Mucosa of rectum (tissue), 2 donors: Measurements from ENCODE around the gene C1orf198.

ENCODE experiments used
- H3K27ac ChIP-seq, 2 donors: one replicate each; pipeline ENCODE4 v1.7.0; 2013; ENCODE audit warnings: inconsistent platforms in 2 of 2, low read depth in 2 of 2, low read length in 2 of 2
- H3K27me3 ChIP-seq, 2 donors: one replicate each; pipeline ENCODE4 v1.7.0; 2013; ENCODE audit warnings: low read length in 2 of 2; ENCODE audit not compliant: control insufficient read depth in 2 of 2, insufficient read depth in 2 of 2
- H3K36me3 ChIP-seq, 2 donors: one replicate each; pipeline ENCODE4 v1.7.0; 2013; ENCODE audit warnings: low read length in 2 of 2; ENCODE audit not compliant: control insufficient read depth in 2 of 2, insufficient read depth in 2 of 2
- H3K4me1 ChIP-seq, 2 donors: one replicate each; pipeline ENCODE4 v1.7.0; 2013; ENCODE audit warnings: low read length in 2 of 2, mild to moderate bottlenecking in 1 of 2; ENCODE audit not compliant: control insufficient read depth in 2 of 2, insufficient read depth in 2 of 2
- H3K4me3 ChIP-seq, 2 donors: one replicate each; pipeline ENCODE4 v1.7.0; 2013; ENCODE audit warnings: low read length in 2 of 2
- H3K9ac ChIP-seq, 2 donors: one replicate each; pipeline ENCODE4 v1.7.0; 2013; ENCODE audit warnings: low read length in 2 of 2, low read depth in 1 of 2, mild to moderate bottlenecking in 1 of 2
- H3K9me3 ChIP-seq, 2 donors: one replicate each; pipeline ENCODE4 v1.7.0; 2013; ENCODE audit warnings: low read length in 2 of 2; ENCODE audit not compliant: control insufficient read depth in 2 of 2
- donor health status: healthy.
- donor health status: Normal muscosa, but diverticular disease.

C1orf198 gene, protein sequence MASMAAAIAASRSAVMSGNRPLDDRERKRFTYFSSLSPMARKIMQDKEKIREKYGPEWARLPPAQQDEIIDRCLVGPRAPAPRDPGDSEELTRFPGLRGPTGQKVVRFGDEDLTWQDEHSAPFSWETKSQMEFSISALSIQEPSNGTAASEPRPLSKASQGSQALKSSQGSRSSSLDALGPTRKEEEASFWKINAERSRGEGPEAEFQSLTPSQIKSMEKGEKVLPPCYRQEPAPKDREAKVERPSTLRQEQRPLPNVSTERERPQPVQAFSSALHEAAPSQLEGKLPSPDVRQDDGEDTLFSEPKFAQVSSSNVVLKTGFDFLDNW

DNA sequence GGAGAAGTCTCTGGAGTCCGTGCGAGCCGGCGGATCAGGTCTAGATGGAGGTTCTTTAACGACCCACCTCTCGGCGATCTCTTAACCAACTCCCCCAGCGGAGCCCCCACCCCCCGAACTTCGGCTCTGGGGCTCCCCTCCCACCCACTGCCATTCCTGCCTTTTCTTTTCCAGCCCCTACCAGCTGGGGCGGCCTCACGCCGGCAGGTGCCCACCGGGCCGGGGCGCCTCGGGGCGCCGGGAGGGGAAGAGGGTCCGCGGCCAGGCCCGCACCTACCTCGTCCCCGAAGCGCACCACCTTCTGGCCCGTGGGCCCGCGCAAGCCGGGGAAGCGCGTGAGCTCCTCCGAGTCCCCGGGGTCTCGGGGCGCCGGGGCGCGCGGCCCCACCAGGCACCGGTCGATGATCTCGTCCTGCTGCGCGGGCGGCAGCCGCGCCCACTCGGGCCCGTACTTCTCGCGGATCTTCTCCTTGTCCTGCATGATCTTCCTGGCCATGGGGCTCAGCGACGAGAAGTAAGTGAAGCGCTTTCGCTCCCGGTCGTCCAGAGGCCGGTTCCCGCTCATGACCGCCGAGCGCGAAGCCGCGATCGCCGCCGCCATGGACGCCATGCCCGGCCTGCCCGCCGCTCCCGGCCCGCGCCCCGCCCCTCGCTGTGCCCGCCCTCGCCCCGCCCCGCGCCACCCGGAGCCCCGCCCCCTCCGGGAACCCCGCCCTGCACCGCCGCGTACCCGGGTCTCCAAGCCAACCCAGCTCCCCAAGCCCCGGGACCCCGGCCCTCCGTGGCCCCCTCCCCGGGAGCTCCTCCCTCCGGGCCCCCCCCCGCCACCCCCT, at the start of gene C1orf198:
Gene C1orf198 (minus strand): TSS at position 619 of the 833 bp plus-strand sequence. CDS start 9 bp downstream, at position 610.
- no peaks in the 10 kb centered on the region for H3K27me3 ChIP-seq
- H3K36me3 ChIP-seq, result no peaks in the 10 kb centered on the region
- H3K9ac ChIP-seq, result peak within 1 kb of the TSS; percentile 74 to 75
- H3K27ac ChIP-seq, result peak within 1 kb of the TSS; percentile 48 to 65
- peak within 1 kb of the TSS; percentile 88 to 89 for H3K4me3 ChIP-seq
- H3K9me3 ChIP-seq, result no peaks in the 10 kb centered on the region
- peaks cover 5 to 12% of the 10 kb centered on the region in 2 donors for H3K4me1 ChIP-seq

DNA sequence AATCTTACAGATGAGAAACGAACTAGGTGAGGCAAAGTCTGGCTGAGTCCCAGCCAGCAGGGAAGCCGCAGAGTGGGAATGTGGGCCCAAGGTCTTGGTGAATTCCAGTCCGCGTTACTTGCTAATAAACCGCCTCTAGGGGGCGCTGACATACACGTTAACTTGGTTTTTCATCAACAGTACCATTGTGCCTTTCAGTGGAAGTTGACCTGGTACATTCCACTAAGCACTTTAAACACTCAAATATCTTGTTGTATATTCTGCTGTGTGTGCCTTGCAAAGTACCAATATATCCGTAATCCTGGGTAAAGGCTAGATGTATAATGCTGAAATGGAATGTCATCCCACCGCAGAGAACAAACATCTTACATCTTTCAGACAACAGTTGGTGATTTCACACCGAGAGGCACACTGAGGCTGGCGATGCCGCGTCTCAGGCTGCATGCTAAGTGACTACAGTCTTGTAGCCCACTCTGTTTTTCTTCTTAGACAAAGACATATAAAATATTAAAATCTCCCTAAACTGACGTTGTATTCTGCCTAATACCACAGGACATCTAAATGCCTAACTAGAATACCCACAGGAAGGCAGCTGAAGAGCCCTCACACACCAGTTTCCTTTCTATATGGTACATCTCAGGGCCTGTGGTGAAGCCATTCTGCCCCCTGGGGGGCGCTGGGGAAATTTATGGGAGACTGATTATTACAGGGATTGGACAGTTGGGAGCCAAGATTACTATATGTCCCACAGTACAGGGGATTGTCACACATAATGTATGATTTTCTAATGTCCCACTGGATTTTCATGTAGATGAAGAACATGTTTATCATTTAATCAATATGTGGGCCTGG, 49.2 kb upstream of the C1orf198 start:
- no peak overlapping the region for H3K4me3 ChIP-seq
- no peak overlapping the region for H3K9ac ChIP-seq
- H3K9me3 ChIP-seq, result no peaks in the 10 kb centered on the region
- H3K27ac ChIP-seq, result no peak overlapping the region
- H3K27me3 ChIP-seq, result no peaks in the 10 kb centered on the region
- H3K4me1 ChIP-seq, result no peaks in the 10 kb centered on the region
- H3K36me3 ChIP-seq, result peaks cover 29 to 42% of the 10 kb centered on the region in 2 donors

DNA sequence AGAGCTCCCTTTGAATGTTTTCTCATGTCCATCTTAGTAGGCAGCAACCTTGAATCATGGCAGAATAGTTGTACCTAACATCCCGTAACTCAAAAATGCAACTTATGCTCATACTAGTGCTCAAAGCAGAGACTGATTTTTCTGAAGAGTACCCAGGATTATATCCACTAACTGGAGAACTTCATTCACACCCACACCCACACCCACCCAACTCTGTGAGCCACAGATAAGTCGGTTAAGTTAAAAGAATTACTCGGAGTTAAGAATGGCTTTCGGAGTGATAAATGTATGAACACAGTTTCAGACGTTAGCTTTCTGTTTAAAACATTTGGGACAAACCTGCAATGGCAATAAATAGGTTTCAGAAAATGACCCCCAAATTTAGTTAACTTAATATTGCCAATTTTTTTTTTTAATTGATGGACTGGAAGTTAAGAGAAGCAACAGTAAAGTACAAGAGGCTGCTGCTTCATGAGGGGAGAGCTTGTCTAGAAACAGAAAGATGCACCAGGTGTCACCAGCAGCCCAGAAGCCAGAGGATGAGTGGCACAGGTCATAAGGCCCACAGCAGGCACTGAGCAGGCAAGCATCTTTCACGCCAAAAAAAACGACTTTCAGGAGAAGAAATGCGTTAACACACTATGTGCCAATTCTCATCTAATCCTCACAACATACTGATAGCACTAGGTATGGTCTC, 48.4 kb upstream of the C1orf198 start:
- Histone ChIP-seq H3K9me3 (no peaks in the 10 kb centered on the region), H3K4me3 (no peak overlapping the region), H3K36me3 (peaks cover 31 to 40% of the 10 kb centered on the region in 2 donors), H3K27me3 (no peaks in the 10 kb centered on the region), H3K27ac (no peak overlapping the region), H3K4me1 (no peaks in the 10 kb centered on the region), H3K9ac (no peak overlapping the region)

DNA sequence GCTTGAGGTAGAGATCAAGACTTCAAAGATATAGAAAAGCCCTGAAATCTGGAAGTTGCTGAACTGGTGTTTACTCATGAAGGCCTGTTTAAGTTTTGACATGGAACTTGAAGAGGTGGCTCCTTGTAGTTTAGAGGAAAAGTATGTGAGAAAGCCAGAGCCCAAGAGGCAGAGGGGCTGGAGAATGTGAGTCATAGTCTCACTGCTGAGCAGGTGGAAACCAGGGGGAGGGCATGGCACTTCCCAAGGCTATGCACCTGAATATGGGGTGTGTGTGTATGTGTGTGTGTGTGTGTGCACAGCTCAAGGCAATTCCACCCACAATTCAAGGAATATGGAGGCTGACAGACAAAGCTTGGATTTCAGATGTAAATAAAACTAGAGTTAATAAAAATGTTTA, 46.8 kb upstream of the C1orf198 start:
- no peak overlapping the region for H3K4me3 ChIP-seq
- H3K27ac ChIP-seq, result no peak overlapping the region
- no peaks in the 10 kb centered on the region for H3K27me3 ChIP-seq
- no peak overlapping the region for H3K9ac ChIP-seq
- no peaks in the 10 kb centered on the region for H3K4me1 ChIP-seq
- no peaks in the 10 kb centered on the region for H3K9me3 ChIP-seq
- H3K36me3 ChIP-seq, result peaks cover 28 to 39% of the 10 kb centered on the region in 2 donors

DNA sequence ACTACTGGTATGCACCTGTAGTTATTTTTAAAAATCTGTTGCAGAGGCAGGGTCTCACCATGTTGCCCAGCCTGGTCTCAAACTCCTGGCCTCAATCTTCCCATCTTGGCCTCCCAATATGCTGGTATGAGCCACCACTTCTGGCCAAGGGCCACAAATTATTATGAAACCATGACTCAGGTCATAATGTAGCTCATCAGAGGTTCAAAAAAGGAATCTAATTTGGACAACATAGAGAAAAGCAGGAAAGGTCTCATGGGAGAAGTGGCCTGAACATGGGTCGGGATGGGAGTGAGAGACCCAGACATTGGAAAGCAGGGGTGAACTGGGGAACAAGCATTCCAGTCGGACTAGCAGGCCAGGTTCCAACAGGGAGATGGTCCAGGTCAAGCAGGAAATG, 45.2 kb upstream of the C1orf198 start:
- H3K4me3 ChIP-seq, result no peak overlapping the region
- H3K27me3 ChIP-seq, result no peaks in the 10 kb centered on the region
- H3K4me1 ChIP-seq, result no peaks in the 10 kb centered on the region
- H3K36me3 ChIP-seq, result peaks cover 33 to 42% of the 10 kb centered on the region in 2 donors
- H3K9ac ChIP-seq, result no peak overlapping the region
- no peaks in the 10 kb centered on the region for H3K9me3 ChIP-seq
- no peak overlapping the region for H3K27ac ChIP-seq

DNA sequence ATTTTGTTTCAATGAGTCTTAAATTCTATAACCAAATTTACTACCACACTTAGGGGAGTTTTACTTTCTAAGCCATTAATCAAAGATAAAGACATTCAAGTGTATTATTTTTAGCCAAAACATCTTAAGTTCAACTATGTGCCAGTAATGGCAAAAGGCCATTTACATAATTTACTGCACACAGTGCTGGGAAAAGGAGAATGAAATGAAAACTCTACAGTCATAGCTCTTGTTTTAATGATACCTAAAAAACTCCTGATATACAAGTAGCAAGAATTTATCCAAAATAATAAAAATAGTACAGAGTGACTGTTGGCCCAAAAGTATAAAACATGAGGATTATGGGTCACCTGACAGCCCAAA, 42.4 kb upstream of the C1orf198 start:
- Histone ChIP-seq H3K4me3 (no peak overlapping the region), H3K9ac (no peak overlapping the region), H3K27ac (no peak overlapping the region), H3K9me3 (no peaks in the 10 kb centered on the region), H3K36me3 (peaks cover 48 to 55% of the 10 kb centered on the region in 2 donors), H3K4me1 (no peaks in the 10 kb centered on the region), H3K27me3 (no peaks in the 10 kb centered on the region)

DNA sequence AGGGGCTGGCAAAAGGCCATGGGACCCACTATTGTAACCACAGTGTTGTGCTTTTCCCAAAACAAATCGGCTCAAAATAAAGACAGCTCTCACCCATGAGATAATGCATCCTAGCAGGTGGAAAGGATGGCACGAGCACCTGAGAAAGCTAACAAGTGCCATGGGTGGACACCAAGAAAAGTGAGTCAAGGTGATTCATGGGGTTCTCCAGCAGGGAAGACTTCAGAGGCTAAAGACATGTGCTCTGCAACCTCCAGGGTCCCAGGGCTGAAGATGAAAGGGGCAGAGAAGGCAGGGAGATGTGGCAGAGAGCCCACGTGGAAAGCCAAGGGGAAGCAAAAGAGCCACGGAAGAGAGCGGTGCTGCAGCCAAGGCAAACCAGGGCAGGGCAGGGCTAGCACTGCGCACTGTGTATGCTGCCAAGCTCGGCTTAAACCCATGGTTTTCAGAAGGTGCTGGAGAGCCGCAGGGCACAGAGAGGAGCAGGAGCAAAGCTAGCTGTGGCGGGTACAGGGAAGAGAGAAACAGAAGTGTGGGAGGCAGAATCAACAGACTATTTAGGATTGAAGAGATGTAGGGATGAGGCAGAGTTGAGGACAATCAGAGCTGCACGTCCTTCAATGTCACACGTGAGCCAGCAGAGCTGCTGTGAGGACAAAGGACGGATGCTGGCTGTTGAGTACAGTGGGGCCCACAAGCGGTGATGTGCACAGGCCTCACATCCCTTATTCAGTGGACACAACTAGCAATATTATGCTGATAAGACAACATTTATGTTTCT, 41.8 kb upstream of the C1orf198 start:
- peaks cover 48 to 59% of the 10 kb centered on the region in 2 donors for H3K36me3 ChIP-seq
- no peak overlapping the region for H3K4me3 ChIP-seq
- H3K27me3 ChIP-seq, result no peaks in the 10 kb centered on the region
- no peak overlapping the region for H3K9ac ChIP-seq
- H3K27ac ChIP-seq, result no peak overlapping the region
- no peaks in the 10 kb centered on the region for H3K4me1 ChIP-seq
- H3K9me3 ChIP-seq, result no peaks in the 10 kb centered on the region

DNA sequence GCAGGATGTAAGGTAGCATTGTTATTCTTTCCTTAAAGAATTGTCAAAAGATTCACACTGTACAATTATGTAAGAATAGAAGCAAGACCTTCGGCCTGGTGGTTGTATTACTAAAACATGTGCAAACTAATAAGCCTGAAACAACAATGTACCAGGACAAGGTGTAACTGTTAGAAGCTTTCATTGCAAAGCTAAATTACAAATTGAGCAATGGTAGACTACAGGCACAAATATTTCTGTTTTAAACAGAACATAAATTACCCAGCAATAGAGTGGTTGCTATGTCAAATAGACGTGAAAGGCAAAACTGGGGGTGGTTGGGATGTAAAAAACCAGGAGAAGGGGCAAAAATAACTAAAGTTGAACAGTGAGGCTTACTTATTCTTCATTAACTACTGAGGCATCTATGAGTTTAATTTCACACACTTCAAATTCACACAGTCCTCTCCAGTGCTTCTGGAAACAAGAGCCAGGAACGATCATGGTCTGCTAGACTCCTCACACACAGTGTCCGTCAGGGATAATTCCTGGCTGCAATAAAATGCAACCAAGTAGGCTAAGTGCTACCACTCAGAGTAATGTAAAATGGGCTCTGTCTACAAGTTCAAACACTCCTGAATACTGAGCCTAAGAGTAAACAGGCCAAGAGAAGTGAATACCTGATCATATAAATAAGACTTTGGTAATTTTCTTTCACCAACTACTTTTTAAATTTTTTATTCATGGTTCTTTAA, 39.3 kb upstream of the C1orf198 start:
- H3K9me3 ChIP-seq, result no peaks in the 10 kb centered on the region
- no peak overlapping the region for H3K27ac ChIP-seq
- H3K27me3 ChIP-seq, result no peaks in the 10 kb centered on the region
- no peaks in the 10 kb centered on the region for H3K4me1 ChIP-seq
- no peak overlapping the region for H3K4me3 ChIP-seq
- H3K9ac ChIP-seq, result no peak overlapping the region
- peaks cover 50 to 56% of the 10 kb centered on the region in 2 donors for H3K36me3 ChIP-seq
